HG02678 (cell line): ENCODE measurements around the gene UGP2.
A peak's percentile ranks its signal among the peaks of the same experiment; 100 is the strongest.

Experiments
- ATAC-seq: cut with Tn5 transposase; IDR thresholded peaks from one replicate; pipeline ENCODE4 v1.9.1; 2021; ENCODE audit warnings: mild to moderate bottlenecking, moderate library complexity; ENCODE audit not compliant: unreplicated experiment

UGP2 gene

DNA sequence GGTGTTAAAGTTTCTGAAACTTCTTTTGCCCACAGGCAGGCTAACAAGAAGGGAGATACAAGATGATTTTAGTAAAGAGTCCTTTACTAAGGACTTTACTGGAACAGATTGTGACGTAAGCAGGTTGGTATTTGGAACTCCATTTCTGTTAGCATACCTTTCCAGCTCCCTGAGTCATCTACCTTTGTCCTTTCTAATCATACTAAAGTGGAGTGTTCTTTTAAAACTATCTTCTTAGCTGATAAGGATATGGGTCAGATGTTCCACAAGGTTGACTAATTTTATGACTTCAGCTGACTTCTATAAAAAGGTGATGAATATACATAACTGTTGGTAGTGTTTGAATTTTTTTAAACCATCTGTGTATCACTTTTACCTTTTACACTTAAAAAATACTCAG lies 21.1 kb downstream of the UGP2 start:
- ATAC-seq = no peak

DNA sequence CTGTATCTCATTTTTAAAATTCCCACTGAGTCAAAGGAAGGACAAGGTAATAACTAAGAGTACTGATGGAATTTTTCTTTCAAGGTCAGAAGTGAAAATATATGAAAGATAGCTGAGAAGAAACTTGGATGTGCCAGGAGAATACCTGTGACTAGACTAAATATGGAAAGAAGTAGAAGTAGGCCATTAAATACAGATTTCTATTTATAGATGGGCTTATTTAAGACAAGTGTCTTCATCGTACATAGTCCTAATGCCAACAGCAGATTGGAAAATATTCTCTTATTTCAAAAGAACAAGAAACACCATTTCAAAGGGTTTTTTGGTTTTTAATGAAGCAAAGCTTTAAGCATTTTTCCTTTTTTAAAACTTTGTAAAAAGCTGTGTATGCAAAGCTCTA lies 22.0 kb downstream of the UGP2 start:
- no peak for ATAC-seq

DNA sequence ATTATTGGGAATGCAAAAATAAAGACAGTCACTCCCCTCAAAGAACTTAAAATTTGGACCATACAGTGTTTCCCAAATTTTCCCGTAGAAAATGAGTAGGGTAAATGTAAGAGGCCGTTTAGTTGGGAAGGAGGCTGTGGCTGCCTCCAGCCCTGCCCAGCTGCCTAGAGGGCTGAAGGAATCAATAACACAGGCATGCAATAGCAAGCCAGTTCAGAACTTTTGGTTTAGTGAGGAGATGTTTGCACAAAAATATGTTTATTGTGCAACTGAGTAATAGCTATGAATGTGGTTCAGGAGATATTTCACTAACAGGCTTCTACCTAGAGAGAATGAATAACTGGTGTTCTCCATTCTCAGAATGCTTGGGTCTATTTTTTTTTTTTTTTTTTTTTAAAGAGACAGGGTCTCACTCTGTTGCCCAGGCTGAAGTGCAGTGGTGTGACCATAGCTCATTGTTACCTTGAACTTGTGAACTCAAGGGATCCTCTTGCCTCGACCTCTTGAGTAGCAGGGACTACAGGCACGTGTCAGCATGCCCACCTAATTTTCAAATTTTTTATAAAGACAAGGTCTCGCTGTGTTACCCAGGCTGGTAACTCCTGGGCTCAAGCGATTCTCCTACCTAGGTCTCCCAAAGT lies 23.6 kb downstream of the UGP2 start:
- no peak for ATAC-seq

DNA sequence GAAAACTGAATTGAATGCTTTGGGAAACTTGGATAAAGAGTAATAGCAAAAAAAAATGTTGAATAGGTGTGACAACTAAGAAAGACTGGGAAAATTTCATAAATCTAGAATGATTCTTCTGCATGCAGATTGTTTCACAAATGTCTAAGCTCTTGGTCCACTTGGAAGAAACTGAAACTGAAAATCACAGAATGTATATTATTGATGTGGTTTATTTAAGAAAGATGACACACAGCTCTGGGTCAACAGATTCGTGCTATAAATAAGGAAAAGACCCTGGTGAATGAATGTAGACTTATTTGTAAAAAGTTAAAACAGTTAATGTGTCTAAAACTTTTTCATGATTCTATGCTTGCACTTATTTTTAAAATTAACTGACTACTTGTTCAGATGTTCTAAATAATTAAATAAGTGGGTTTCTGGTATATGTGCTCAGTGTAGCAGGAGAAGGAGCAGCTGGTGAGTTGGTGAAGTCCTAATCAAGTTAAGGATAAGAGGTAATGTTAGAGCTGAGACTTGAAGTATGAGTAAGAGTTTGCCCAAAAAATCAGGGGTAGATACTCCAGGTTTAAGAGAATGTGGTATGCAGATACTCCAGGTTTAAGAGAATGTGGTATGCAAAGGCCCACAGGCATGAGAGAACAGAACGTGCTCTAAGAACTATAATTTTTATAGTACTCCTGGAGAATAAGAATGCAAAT lies 24.5 kb downstream of the UGP2 start:
- ATAC-seq = peak; percentile 50

DNA sequence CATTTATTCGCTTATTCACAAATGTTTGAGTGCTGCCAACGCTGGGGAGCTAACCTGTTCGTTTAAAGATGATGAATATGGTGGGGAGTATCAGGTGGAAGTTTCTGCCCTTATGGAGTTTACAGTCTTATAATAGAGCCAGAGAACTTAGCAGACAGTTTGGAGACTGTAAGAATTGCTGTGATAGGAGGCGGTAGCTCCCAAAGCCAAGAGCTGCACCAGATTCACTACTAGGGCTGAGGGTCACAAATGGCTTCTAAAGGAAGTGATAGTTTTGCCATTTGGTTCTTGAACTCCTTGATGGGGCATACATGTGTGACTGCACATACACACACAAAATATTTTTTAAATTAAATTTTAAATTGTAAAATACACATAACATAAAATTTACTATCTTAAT lies 29.0 kb downstream of the UGP2 start:
- no peak for ATAC-seq

DNA sequence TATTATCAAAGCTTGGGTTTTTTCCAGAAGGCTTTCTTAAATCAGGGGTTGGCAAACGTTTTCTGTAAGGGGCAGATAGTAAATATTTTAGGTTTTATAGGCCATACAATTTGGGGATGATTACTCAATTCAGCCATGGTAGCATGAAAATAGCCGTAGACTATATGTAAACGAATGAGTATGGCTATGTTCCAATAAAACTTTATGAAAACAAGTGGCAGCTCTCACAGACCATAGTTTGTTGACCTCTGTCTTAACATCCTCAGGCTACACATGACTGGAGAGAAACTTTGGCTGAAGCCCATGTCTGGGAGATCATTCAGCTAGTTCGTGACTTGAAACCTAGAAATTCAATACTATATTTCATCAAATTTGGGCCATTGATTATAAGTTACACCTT lies 30.2 kb downstream of the UGP2 start:
- ATAC-seq = no peak

DNA sequence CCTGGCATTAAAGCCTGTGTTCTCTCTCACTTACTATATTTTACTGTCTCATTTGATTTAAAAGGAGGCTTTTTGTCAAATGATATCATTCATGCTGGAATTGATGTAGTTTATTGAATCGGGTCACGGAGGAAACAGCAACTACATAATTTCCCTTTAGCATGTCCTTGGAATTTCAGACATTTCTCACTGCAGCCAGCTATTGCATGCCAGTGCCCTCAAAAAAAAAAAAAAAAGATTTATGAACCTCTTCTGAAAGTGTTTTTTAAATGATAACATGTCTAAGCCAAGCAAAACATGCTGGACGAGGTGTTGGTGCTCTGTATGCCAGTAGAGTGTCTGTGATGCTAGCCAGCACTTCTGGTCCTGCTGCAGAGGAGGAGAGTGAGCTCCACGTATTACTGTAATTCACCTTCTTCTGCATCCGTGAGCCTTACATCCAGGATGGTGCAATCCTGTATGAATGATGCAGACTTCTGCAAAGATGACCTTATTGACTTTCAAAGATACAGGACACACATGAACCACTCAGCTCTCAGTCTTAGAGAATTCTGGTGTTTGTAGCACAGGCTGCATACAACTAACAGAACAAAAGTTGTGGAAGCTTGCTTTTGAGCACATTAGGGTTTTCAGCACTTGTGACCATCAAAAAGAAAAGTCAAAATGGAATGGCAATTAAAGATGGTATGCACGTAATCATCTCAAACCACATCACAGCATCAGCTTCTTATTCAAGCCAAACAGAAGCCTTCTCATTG lies 31.1 kb downstream of the UGP2 start:
- no peak for ATAC-seq

DNA sequence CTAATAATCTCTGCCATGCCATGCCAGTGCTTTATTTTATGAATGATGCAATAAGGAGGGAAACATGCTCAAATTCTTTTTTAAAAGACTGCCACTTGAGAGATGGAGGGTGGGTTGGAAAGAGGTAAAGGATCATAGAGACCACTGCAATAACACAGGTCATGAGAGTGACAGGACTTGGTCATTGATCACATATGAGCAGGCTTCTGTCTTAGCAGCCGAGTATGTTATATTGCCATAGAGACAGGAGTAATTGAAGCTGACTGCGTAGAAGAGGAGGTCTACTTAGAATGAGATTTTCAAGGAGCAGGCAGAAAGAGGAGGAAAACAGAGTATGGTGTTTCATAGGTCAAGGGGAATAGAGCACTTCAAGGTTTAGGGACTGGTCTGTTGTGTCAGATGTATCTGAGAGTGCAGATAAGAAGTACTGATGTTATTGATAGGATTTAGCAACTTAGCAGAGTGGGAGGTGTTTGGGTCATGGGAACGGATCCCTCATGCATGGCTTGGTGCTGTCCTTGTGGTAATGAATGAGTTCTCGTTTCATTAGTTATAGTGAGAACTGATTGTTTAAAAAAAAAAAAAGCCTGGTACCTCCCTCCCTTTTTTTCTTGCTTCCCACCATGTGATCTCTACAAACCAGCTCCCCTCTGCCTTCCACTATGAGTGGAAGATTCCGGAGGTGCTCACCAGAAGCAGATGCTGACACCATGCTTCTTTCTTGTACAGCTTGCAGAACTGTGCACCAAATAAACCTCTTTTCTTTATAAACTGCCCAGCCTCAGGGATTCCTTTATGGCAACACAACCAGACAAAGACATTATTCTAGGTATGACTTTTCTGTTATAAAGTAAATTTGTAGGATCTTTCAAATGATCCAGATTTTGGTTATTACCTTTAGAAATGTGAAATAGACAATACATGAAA lies 32.8 kb downstream of the UGP2 start:
- ATAC-seq = no peak

DNA sequence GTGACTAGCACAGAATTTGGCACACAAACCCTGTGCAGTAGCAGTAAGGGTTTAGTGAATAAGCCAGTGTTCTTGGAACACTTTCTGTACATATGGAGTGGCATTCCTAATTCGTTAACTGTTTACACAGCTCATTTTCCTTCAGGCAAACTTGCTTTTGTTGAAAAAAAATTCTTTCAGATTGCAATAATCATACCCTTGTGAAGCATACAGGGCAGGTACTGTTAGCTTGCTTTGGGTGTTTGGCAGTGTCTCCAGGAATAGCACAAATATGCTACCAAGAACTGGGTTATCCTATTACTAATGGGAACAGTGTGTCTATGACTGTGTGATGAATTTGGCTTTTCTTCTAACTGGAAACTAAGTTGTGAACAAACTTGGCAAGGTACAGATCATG lies 33.4 kb downstream of the UGP2 start:
- no peak for ATAC-seq

DNA sequence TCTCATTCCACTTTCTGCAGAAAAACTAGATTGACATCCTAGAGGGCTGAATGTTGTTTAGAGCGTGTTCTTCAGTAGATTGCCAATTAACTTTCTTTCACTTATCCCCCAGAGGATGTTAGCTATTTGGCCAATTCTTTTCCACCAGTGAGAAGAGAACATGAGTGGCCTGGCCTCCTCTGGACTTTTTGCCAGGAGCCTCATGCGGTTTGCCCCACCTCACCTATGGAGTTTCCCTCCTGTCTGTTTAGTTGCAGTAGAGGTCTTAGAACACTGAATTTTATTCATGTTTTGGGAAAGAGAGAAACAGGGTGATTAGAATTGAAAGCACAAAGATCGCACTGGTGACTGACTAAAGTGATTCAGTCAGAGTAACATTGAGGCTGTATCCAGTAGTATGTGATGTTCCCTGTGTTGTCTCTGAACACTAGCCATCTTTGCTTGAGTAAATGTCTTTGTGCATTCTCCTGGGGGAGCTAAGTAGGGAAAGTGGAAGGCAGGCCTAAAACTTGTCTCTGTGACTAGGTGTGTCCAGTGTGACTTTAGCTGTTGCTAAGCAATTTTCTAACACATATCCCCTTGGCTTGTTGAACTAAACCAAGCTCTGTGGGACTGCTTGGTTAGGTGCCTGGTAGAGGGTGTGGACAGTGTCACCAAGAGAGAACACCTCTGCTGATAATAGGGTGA lies 34.0 kb downstream of the UGP2 start:
- ATAC-seq = no peak

DNA sequence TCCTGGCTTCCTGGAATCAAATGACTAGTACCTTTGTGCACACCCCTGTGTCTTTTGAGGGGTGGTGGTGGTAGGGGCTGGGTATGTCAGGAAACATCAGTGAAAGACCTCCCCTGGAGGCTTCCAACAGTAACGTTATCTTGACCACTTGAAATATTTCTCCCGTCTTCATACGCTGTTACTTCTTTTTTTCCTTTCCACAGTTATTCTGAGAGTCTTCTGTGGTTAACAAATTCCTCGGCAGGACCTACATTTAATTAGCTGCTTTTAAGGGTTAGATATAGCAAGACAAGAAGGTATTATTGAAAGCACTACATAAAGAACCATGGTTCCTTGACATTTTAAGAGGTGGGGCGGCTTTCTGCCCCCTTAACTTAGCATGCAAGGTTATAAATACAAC lies 34.6 kb downstream of the UGP2 start:
- no peak for ATAC-seq

DNA sequence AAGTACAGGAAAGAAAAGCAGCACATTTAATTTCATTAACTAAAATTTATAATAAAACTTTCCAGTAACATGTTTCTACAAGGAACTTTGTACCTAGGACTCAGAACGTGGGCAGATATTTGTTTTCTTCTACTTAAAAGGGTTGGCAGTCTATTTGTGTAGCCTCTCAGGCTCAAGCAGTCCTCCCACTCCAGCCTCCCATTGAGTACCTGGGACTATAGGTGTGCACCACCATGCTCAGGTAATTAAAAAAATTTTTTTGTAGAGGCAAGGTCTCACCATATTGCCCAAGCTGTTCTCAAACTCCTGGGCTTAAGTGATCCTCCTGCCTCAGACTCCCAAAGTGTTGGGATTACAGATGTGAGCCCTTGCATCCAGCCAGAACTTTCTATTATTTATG lies 36.8 kb downstream of the UGP2 start:
- ATAC-seq = no peak

DNA sequence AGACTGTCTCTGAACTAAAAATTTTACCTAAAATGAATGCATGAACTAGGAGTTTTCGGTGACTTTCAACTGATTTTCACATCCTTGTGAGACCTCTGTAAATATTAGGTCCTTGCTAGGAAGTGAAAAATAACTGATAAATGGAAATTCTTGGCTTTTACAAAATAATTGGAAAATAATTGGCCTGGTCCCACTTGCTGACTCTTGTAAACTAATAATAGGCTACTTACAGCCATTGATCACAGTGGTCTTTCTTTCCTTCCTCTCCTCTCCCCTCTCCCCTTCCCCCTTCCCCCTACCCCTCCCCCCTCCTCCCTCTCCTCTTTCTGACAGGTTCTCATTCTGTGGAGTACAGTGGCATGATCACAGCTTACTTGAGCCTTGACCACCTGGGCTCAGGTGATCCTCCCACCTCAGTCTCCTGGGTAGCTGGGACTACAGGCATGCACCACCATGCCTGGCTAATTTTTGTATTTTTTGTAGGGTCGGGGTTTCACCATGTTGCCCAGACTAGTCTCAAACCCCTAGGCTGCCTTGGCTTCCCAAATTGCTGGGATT lies 38.3 kb downstream of the UGP2 start:
- no peak for ATAC-seq

DNA sequence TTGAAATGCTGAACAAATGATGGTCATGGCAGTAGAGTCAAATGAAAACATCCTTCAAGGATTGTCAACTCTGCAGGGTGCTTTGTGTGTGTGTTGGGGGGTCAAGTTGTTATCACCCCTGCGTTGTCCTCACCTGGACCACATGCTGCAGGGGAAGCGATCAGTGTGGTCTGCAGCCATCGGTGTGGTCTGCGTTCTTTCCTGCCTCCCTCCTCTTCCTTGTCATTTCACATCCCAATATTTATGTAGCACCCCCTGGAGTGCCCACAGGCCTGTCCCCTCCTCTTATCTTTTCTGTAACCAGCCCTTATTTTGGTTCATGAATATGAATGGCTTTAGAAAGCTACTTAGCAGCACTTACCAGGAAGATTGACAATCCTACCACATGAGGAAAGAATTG lies 38.9 kb downstream of the UGP2 start:
- ATAC-seq = no peak

DNA sequence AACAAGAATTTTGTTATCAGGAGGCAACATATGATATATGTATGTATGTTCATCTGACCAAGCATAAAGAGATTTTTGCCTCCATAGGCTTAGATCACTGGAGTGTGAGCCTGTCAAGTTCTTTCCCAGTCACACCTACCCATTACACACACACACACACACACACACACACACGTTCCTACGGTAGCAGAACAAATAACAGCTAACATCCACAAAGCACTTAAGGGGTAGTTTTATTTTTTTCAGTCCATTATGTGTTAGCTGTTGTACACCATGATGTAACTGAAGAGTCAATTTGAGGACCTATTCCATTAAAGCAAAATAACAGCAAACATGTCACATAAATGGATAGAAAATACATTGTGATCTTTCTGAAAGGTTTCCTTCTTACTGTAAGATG lies 39.5 kb downstream of the UGP2 start:
- no peak for ATAC-seq

DNA sequence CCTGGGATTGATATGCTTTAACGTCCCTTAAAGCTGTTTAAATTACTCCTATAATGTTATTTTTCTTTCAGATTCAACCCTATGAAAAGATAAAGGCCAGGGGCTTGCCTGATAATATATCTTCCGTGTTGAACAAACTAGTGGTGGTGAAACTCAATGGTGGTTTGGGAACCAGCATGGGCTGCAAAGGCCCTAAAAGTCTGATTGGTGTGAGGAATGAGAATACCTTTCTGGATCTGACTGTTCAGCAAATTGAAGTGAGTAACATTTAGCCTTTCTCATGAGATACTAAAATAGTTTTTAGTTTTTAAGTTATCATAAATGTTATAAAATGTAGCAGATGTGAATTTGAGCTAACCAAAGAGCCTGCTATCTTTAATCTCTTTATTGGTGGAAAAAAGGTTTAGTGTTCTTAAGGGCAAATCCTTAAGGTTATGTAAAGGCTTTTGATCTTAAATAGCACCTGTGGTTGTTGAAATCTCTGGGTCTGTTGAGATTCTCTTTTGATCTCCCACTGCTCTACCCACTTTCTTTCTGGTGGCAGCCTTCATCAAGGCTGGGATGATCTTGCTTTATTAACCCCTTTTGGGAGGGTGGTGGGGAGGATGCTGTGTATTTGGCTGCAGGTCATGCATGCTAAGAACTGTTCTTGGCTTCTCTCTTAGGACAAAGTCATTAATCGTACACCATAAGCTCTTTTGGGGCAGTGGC lies 40.9 kb downstream of the UGP2 start:
- no peak for ATAC-seq

DNA sequence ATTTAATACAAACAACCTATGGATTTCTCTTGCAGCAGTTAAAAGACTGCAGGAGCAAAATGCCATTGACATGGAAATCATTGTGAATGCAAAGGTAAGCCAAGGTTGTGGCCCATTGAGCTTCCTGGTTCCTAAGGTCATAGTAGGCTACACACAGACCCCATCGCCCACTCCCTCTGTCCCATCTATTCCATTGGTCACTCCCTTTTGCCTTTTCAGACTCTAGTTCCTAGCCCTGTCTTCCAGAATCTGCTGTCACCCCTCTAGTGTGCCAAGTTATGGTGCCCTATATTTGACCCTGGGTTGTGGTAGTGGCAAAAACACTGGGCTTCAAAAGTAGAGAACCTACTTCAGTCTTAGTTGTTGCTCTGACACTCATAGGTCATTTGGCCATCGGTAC lies 44.7 kb downstream of the UGP2 start:
- ATAC-seq = no peak

DNA sequence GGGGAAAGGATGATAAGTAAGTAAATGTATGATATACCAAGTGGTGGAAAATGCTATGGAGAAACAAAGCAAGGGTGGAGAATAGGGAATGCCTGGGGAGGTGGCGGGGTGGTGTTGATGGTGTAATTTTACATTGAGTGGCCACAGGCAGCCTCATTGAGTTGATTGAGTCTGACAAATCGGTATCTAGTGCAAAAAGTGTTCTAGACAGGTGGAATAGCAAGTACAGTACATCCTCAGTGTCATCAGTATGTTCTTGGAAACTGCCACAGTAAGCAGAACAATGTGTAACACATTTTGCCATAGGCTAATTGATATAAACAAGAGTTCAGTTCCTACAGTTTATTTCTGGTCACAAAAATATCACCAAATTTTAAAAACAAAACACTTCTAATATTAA lies 46.4 kb downstream of the UGP2 start:
- ATAC-seq = no peak

DNA sequence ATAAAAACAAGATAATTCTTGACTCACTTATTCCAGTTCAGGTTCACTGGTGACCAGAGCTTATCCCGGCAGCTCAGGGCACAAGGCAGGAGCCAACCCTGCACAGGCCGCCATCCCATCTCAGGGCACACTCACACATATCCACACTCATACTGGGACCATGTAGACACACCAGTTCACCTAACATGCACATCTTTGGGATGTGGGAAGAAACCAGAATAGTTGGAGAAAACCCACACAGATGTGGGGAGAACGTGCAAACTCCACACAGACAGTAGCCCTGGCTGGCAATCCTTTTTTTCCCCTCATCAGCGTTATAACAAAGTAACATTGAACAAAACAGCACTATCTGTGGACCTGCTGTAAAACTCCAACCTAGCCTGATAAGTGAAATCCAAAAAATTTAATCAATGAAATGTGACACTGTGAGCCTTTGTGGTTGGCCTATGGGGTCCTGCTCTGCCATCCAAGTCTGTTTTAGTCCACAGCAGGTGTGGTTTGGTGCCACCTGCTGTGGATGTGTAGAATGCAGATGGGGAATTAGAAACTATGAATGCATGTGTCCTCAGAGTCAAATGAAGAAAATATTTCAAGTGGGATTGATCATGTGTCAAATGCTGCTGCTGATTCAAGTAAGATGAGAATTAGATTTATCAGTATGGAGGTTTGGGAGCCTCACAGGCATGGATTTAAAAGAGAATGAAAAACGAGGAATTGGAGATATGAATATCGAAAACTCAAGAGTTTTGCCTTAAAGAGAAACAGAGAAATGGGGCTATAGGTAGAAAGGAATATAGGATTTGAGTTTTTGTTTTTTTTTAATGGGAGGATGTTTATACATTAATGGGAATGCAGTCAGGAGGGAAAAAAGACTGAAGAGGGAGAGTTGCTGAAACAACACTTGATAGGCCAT lies 47.0 kb downstream of the UGP2 start:
- ATAC-seq = peak; percentile 82
